Measurements from ENCODE around the gene ELAVL3.

Gene ELAVL3

DNA sequence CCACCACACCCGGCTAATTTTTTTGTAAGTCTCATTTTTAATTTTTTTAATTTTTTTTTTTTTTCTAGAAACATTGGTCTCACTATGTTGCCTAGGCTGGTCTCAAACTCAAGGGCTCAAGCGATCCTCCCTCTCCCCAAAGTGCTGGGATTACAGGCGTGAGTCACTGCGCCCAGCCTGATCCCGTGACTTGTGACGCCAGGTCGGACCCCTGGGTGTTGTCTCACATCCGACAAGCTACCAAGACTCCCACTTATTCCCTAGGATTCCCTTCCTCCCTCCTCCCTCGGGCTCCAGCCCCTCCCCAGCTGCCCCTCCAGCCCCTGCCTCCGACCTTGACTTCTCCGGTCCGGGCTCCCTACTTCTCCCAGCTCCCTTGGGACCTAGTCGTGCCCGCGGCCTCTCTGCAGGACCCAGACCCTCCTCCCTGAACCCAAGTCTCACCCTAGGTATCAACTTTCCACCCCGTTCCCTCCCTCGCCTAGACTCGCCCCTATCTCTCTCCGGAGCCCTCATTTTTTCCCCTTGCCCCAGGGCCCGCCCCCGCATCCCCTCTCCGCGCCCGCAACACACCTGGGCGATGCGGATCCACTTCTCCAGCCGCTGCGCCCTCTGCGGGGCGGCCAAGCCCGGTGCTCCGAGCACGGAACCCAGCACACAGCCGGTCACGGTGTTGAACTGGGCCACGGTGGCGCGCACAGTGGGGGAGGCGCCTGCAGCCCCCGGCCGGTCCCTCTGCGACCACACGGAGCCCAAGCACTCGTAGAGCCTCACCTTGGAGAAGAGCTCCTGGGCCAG is 74.8 kb downstream of the ELAVL3 start:
- no peak for DNase-seq

DNA sequence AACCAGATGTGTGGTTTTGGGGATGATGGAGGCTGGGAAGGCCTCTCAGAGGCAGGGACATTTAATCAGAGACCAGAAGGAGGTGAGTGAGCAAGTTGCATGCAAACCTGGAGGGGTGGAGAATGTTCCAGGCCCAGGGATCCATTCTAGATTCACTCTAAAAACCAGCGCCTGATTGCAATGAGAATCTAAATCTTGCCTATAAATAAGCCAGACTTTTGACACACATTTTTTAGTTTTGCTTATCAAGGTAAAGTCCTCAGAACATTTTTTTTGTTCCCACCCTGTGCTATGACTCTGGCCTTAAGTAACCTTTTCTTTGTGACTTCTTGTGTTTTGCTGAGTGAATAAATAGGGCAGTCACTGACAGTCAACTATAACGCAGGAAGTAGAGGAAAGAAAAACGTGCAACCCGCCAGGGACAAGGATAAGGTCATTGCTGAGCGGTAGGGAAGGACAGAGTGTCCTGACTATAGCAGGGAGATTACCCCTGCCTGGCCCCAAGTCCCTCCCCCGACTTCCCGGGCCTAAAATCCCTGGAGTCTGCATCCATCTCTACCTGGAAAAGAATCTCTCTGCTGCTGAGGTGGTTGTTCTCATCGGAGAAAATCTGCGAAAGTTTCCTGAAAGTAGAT is 76.1 kb downstream of the ELAVL3 start:
- no peak for DNase-seq

DNA sequence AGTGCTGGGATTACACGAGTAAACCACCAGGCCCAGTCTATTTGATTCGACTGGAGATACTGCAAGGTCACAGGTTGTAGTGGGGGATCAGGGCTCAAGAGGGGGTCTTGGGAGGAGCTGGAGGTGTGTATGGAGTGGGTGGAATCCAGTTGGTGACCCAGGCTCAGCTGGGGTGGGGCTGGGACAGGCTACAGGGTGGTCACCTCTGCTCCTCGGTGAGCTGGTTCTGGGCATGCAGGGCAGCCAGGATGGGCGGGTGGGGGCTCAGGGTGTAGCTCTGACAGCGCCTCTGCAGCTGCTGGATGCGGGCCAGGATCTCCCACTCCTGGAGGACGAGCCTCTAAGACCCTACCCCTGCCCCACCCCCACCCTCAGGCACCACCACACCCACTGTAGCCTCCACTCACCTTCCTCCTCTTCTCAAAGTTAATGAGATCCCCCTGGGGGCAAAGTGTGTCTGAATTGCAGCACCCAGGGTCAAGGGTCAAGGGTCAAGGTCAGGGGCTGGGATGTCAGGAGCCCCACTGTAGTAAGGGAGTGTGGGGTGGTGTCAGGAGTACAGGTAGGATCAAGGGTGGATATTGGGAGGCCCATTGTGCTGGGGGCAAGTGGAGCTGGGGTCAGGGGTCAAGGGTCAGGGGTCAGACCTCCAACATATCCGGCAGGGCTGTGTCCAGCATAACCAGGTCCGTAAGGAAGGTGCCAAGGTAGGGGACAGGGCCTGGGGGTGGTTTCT is 78.9 kb downstream of the ELAVL3 start:
- DNase-seq = no peak
